Cardiac fibroblast (primary cell): ENCODE results near the gene NCK2.

Source experiments
- DNase-seq, 2 donors: peaks; one replicate each; pipeline versions ENCODE4 v3.0.0 to v3.0.0-alpha.2; 2010; ENCODE audit warnings: low read depth in 2 of 2
- H3K4me3 ChIP-seq, 2 donors: replicated peaks in 1 of 2; 1 replicate in 1 of 2; 2 replicates in 1 of 2; pipeline ENCODE4 v1.5.1; 2011; ENCODE audit warnings: low read depth in 2 of 2, low read length in 2 of 2, mild to moderate bottlenecking in 2 of 2, moderate library complexity in 1 of 2
- TF ChIP-seq, protein P1 (sequence below): IDR thresholded peaks from one replicate; pipeline ENCODE4 v1.5.1; 2011; ENCODE audit warnings: low read depth, mild to moderate bottlenecking, low read length, inconsistent platforms

NCK2 gene

DNA sequence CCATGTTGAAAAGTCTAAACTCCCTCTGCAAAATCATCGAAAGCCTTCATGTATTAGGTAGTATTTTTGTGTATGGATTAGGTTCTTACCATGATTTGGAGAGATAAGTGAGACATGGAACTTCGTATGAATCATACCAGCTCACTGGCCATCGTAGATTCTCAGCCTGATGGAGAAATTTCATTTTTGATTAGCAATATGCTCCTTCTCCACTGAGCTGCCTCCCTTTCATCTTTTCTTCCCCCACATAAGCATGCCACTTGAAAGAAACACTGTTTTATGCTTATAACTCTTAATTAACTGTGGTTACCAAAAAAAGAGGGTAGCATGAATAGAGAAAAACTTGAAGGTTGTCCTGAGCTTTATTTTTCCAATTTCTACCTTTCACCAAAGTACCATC lies 111.9 kb downstream of the NCK2 start:
- TF ChIP-seq, protein P1, sequence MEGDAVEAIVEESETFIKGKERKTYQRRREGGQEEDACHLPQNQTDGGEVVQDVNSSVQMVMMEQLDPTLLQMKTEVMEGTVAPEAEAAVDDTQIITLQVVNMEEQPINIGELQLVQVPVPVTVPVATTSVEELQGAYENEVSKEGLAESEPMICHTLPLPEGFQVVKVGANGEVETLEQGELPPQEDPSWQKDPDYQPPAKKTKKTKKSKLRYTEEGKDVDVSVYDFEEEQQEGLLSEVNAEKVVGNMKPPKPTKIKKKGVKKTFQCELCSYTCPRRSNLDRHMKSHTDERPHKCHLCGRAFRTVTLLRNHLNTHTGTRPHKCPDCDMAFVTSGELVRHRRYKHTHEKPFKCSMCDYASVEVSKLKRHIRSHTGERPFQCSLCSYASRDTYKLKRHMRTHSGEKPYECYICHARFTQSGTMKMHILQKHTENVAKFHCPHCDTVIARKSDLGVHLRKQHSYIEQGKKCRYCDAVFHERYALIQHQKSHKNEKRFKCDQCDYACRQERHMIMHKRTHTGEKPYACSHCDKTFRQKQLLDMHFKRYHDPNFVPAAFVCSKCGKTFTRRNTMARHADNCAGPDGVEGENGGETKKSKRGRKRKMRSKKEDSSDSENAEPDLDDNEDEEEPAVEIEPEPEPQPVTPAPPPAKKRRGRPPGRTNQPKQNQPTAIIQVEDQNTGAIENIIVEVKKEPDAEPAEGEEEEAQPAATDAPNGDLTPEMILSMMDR: no peak
- DNase-seq: no peak
- no peak overlapping the region for H3K4me3 ChIP-seq

DNA sequence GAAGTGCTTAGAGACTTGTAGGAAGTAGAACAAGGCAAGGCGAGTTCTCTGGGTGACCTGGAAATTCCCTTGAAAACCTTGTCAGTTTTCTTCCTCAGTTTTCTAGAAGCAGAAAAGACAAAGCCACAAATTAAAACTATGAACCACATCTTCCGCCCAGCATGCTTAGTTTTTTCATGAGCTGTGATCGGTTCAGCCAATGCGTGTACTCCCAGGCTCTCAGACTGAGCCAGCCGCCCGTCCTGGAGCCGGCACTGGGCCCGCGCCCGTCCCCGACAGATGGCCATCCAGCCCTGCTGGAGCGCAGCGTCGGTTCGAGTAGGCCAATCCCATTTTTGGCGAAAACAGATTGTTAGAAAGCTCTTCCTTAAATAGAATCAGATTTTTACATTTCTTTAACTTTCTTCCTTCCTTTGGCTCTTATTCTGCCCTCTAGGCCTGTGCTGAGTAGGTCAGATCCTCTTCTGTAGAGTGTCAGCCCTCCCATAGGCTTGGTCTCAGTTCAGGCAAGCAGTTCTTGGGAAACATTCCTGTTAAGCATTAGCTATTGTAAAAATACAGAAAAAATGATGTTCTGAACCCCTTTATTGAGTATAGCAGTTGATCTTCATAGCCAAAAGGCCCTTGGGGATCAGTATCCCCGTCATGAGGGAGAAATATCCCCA lies 112.5 kb downstream of the NCK2 start:
- H3K4me3 ChIP-seq: no peak overlapping the region
- TF ChIP-seq, protein P1: no peak
- no peak for DNase-seq

DNA sequence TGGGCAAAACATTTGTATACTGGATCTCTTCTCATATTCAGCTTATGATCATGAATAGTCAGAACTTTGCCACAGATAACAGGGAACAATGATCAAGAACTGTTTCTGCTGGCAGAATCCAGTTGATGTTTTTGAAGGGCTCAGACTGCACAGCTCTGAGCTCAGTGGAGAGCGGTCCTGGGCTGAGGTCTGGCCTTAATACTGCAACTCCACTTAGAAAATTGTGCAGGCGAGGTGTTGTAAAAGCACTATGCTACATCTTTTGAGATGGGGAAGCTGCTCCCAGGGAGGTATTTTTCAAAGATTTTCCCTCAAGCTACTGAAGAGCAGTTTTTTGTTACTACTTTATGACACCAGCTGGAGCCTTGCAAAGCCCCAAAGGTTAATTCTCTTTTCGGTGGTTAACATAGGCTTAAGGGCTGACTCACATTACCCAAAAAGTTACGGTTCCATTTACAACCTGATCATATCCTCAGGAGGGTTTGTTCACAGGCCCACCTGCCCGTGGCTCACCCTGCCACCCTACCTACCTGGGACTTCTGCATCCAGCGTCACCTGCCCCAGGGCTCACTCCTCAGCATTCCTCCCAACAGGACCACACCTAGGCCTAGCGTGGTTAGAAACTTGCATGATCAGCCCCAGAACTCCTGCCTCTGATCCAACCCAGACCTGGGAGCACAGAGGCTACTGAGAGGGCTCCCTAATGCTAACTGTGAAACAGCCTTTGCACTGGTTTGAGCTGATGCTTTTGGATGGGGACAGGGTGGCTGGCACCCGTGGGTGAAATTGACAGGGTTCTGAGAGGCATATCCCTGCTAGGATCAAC lies 114.4 kb downstream of the NCK2 start:
- no peak for DNase-seq
- H3K4me3 ChIP-seq: no peak overlapping the region
- TF ChIP-seq, protein P1: no peak

GRCh38 chr2:105859694-105859951 lies 114.9 kb downstream of the NCK2 start:
- H3K4me3 ChIP-seq: no peak overlapping the region
- TF ChIP-seq, protein P1: no peak
- no peak for DNase-seq

GRCh38 chr2:105860567-105860966 lies 115.9 kb downstream of the NCK2 start:
- TF ChIP-seq, protein P1: no peak
- no peak overlapping the region for H3K4me3 ChIP-seq

GRCh38 chr2:105861200-105861599 lies 116.5 kb downstream of the NCK2 start:
- no peak for DNase-seq
- H3K4me3 ChIP-seq: no peak overlapping the region
- TF ChIP-seq, protein P1: no peak

More at GRCh38 chr2:105860567-105860966, 115.9 kb downstream of the NCK2 start:
- no peak for DNase-seq
